ENCODE results near the gene USF2.

GRCh38 chr19:35248310-35249145 lies 20.2 kb upstream of the USF2 start, which contains the start of gene LSR:
- TF ChIP-seq CTCF (IDR thresholded peaks at IDR 0.05) (peak; percentile 25), ZFX (IDR thresholded peaks at IDR 0.05; ENCODE audit: borderline replicate concordance) (no peak)

Data from 22Rv1 (cell line).